Upper lobe of left lung (tissue), 6 donors: Measurements from ENCODE around the gene ZNF609. TPM values are rescaled to one million over a fixed set of nuclear protein-coding genes. Genes with fewer than 3 reads are reported as not detected.

Experiments
- ATAC-seq, 2 donors: fragments of 200-7000 bp; cut with Tn5 transposase; one replicate each; pipeline ENCODE4 v1.9.1; 2022; ENCODE audit warnings: mild to moderate bottlenecking in 2 of 2, moderate library complexity in 2 of 2; ENCODE audit not compliant: low FRiP score in 2 of 2
- DNase-seq, 2 donors: peaks; one replicate each; pipeline ENCODE4 v3.0.0-alpha.2; 2019 to 2020
- H3K27ac ChIP-seq, 4 donors: fragments of 200-600 bp; sonication (generic); one replicate each; pipeline ENCODE4 v1.5.1; 2016 to 2019
- H3K27me3 ChIP-seq, 4 donors: fragments of 200-600 bp; sonication (generic); one replicate each; pipeline ENCODE4 v1.5.1; 2017 to 2019
- H3K36me3 ChIP-seq, 4 donors: fragments of 200-600 bp; sonication (generic); one replicate each; pipeline ENCODE4 v1.5.1; 2016 to 2019
- H3K4me1 ChIP-seq, 4 donors: fragments of 200-600 bp; sonication (generic); one replicate each; pipeline ENCODE4 v1.5.1; 2018 to 2019
- H3K4me3 ChIP-seq, 4 donors: fragments of 200-600 bp; sonication (generic); one replicate each; pipeline ENCODE4 v1.5.1; 2017 to 2019; ENCODE audit warnings: mild to moderate bottlenecking in 2 of 4, moderate library complexity in 1 of 4
- H3K9me3 ChIP-seq, 4 donors: fragments of 200-600 bp; sonication (generic); one replicate each; pipeline ENCODE4 v1.5.1; 2018 to 2019
- CTCF ChIP-seq, 6 experiments: fragments of 450-650 bp in 4 of 6; fragments of 200-600 bp in 2 of 6; sonication (generic) in 2 of 6; IDR thresholded peaks; one replicate each; pipeline ENCODE4 v1.5.1; 2016 to 2019; ENCODE audit warnings: antibody characterized with exemption in 6 of 6
- EP300 ChIP-seq, 4 donors: sonication (generic); formaldehyde crosslinking; IDR thresholded peaks; one replicate each; pipeline ENCODE4 v1.5.1; 2017; ENCODE audit warnings: antibody characterized with exemption in 4 of 4, control low read depth in 2 of 4
- POLR2A ChIP-seq, 4 donors: fragments of 450-650 bp; IDR thresholded peaks; one replicate each; pipeline ENCODE4 v1.5.1; 2016 to 2017; ENCODE audit warnings: antibody characterized with exemption in 4 of 4, mild to moderate bottlenecking in 2 of 4
- POLR2AphosphoS5 ChIP-seq, 2 donors: sonication (generic); formaldehyde crosslinking; IDR thresholded peaks; one replicate each; pipeline ENCODE4 v1.5.1; 2017; ENCODE audit warnings: antibody characterized with exemption in 2 of 2
- WGBS, 2 donors: methylation state at CpG; one replicate each; pipeline ENCODE4 v1.1.5; 2017 to 2018; 5-methylcytosine and 5-hydroxymethylcytosine counted together
- total RNA-seq, 6 donors: library from RNA; depleted of rRNA in 4 of 6; stranded (reverse); fragments of >200 nt in 4 of 6; gene quantifications; one replicate each; pipeline versions ENCODE4 v1.1.0 to v1.2.1, GENCODE V29; 2016 to 2021
- donor health status: DM: no; HTN: no; CAD: no; lungs with moderate emphysema.
- donor health status: DM: no; HTN: yes; CAD: no; lungs with severe emphysema.

Gene ZNF609
- total RNA-seq, 6 donors from 2014 or later = 30.4 to 65.0 (median 44.5) TPM

- WGBS, 2 donors = 69 to 83% methylated on average over 3 of the region's 3 CpGs
- DNase-seq = no peak
- Histone ChIP-seq H3K4me1 (peaks cover 0 to 8% (median 2%) of the 10 kb centered on the region in 4 donors), H3K27me3 (no peaks in the 10 kb centered on the region), H3K4me3 (no peak overlapping the region), H3K9me3 (no peaks in the 10 kb centered on the region), H3K27ac (no peak overlapping the region), H3K36me3 (peaks cover 33 to 94% (median 64%) of the 10 kb centered on the region in 4 donors)
- ATAC-seq = no peak
- no peak for TF ChIP-seq POLR2AphosphoS5 (IDR thresholded peaks at IDR 0.05)
- no peak for TF ChIP-seq EP300 (IDR thresholded peaks at IDR 0.05)
- TF ChIP-seq CTCF (IDR thresholded peaks at IDR 0.05) = no peak
- no peak for TF ChIP-seq POLR2A (IDR thresholded peaks at IDR 0.05)
Observed at GRCh38 chr15:64683378-64683777, 223.0 kb downstream of the ZNF609 start.

- H3K27me3 ChIP-seq = no peaks in the 10 kb centered on the region
- TF ChIP-seq POLR2A (IDR thresholded peaks at IDR 0.05) = no peak
- TF ChIP-seq EP300 (IDR thresholded peaks at IDR 0.05) = no peak
- no peak for TF ChIP-seq POLR2AphosphoS5 (IDR thresholded peaks at IDR 0.05)
- ATAC-seq (no peak), DNase-seq (no peak)
- no peak overlapping the region for H3K27ac ChIP-seq
- no peak overlapping the region for H3K4me3 ChIP-seq
- peaks cover 32 to 94% (median 67%) of the 10 kb centered on the region in 4 donors for H3K36me3 ChIP-seq
- peaks cover 0 to 8% (median 2%) of the 10 kb centered on the region in 4 donors for H3K4me1 ChIP-seq
- H3K9me3 ChIP-seq = no peaks in the 10 kb centered on the region
- WGBS, 2 donors = 78 to 86% methylated on average over 4 of the region's 4 CpGs
Observed at GRCh38 chr15:64685230-64685888, 225.0 kb downstream of the ZNF609 start.

DNA sequence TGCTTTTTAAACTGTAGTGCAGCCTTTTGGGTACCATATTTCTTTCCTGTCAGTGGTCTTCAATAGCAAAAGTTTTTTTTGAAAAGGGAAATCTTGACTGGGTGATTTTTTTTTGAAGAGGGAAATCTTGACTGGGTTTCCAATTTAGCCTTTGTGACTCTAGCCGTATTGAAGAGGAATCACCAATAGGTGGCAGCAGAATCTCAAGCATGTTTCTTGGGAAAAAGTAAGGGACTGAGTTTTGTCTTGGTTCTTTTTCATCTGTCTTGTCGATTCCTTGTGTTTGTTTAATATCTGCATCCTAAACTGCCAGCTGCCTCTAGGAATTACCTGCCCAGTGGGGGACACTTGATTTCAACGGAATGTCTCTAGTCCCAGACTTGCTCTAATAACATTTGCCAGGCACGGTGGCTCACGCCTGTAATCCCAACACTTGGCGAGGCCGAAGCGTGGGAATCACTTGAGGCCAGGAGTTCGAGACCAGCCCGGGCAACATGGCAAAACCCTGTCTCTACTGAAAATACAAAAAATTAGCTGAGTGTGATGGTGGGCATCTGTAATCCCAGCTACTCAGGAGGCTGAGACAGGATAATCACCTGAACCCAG is 225.9 kb downstream of the ZNF609 start:
- DNase-seq (no peak), ATAC-seq (peak in 1 of 2 donors; percentile 67)
- Histone ChIP-seq H3K4me3 (no peak overlapping the region), H3K36me3 (peaks cover 28 to 94% (median 67%) of the 10 kb centered on the region in 4 donors), H3K9me3 (no peaks in the 10 kb centered on the region), H3K27ac (peak overlapping the region in 1 of 4 donors; percentile 15), H3K4me1 (peaks cover 0 to 7% (median 3%) of the 10 kb centered on the region in 4 donors), H3K27me3 (no peaks in the 10 kb centered on the region)
- no peak for TF ChIP-seq POLR2AphosphoS5 (IDR thresholded peaks at IDR 0.05)
- peak; percentile 58 to 80 (median 70) for TF ChIP-seq CTCF (IDR thresholded peaks at IDR 0.05)
- no peak for TF ChIP-seq POLR2A (IDR thresholded peaks at IDR 0.05)
- WGBS, 2 donors = 64 to 67% methylated on average over 10 of the region's 10 CpGs

- no peaks in the 10 kb centered on the region for H3K9me3 ChIP-seq
- peaks cover 4 to 13% (median 7%) of the 10 kb centered on the region in 4 donors for H3K4me1 ChIP-seq
- H3K27me3 ChIP-seq = no peaks in the 10 kb centered on the region
- H3K4me3 ChIP-seq = no peak overlapping the region
- no peak for DNase-seq
- ATAC-seq = no peak
- peaks cover 22 to 88% (median 62%) of the 10 kb centered on the region in 4 donors for H3K36me3 ChIP-seq
- 94% methylated on average over 2 of the region's 2 CpGs for WGBS, 2 donors
- H3K27ac ChIP-seq = peak overlapping the region in 1 of 4 donors; percentile 15
- no peak for TF ChIP-seq POLR2A (IDR thresholded peaks at IDR 0.05)
- no peak for TF ChIP-seq POLR2AphosphoS5 (IDR thresholded peaks at IDR 0.05)
- TF ChIP-seq CTCF (IDR thresholded peaks at IDR 0.05) = no peak
- no peak for TF ChIP-seq EP300 (IDR thresholded peaks at IDR 0.05)
Observed at GRCh38 chr15:64687172-64687571, 226.8 kb downstream of the ZNF609 start.

DNA sequence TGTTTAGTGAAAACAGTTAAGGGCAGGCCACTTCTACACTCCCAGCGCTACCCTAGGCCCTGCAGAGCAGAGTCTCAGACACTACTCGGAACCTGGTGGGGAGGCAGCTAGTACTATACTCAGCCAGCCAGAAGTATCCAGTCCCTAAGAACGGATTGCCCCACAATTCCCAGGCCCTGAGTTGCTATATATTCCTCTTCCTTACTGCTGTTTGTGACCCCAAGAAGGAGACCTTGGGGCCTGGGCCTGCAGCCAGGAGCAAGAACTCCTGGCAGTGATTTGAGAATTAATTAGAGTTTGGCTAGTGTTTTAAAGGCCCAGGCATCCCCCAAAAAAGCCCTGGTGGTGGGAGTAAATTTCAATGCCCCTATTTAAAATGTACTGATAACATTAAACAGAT is 227.3 kb downstream of the ZNF609 start:
- no peak for TF ChIP-seq POLR2AphosphoS5 (IDR thresholded peaks at IDR 0.05)
- TF ChIP-seq CTCF (IDR thresholded peaks at IDR 0.05) = no peak
- no peak for TF ChIP-seq EP300 (IDR thresholded peaks at IDR 0.05)
- TF ChIP-seq POLR2A (IDR thresholded peaks at IDR 0.05) = no peak
- 82 to 93% methylated on average over 3 of the region's 3 CpGs for WGBS, 2 donors
- H3K9me3 ChIP-seq = no peaks in the 10 kb centered on the region
- H3K27ac ChIP-seq = no peak overlapping the region
- ATAC-seq (no peak), DNase-seq (no peak)
- peaks cover 17 to 83% (median 59%) of the 10 kb centered on the region in 4 donors for H3K36me3 ChIP-seq
- no peaks in the 10 kb centered on the region for H3K27me3 ChIP-seq
- H3K4me1 ChIP-seq = peaks cover 7 to 19% (median 9%) of the 10 kb centered on the region in 4 donors
- H3K4me3 ChIP-seq = no peak overlapping the region
